OCI-LY1 (cell line): Measurements from ENCODE around the gene HSPA12A.
A peak's percentile ranks its signal among the peaks of the same experiment; 100 is the strongest.

Experiments used
- H2AFZ ChIP-seq: fragments of 200-600 bp; sonication (generic), shearing (Covaris generic); 2 replicates; pipeline ENCODE4 v1.6.0; 2014; ENCODE audit warnings: antibody characterized with exemption, mild to moderate bottlenecking, low read length
- H3F3A ChIP-seq: fragments of 200-600 bp; sonication (generic), shearing (Covaris generic); 2 replicates; pipeline ENCODE4 v1.6.0; 2014; ENCODE audit warnings: mild to moderate bottlenecking, antibody characterized with exemption, low read length, moderate library complexity; ENCODE audit not compliant: insufficient read depth
- H3K27ac ChIP-seq: fragments of 200-600 bp; sonication (generic); 2 replicates; pipeline ENCODE4 v1.5.1; 2014; ENCODE audit warnings: low read length, mixed run types, mild to moderate bottlenecking, low read depth; ENCODE audit not compliant: poor library complexity, severe bottlenecking
- H3K27me3 ChIP-seq: fragments of 200-600 bp; sonication (generic); 2 replicates; pipeline ENCODE4 v1.6.0; 2014; ENCODE audit warnings: antibody characterized with exemption, mild to moderate bottlenecking, low read length, moderate library complexity; ENCODE audit not compliant: insufficient read depth
- H3K36me3 ChIP-seq: fragments of 200-600 bp; sonication (generic); 2 replicates; pipeline ENCODE4 v1.6.1; 2014; ENCODE audit warnings: mild to moderate bottlenecking, antibody characterized with exemption, low read length, moderate library complexity, mixed read lengths; ENCODE audit not compliant: insufficient read depth
- H3K4me1 ChIP-seq: fragments of 200-600 bp; sonication (generic); 2 replicates; pipeline ENCODE4 v1.5.1; 2014; ENCODE audit warnings: mild to moderate bottlenecking, low read length, moderate library complexity; ENCODE audit not compliant: insufficient read depth, severe bottlenecking
- H3K4me2 ChIP-seq: fragments of 200-600 bp; sonication (generic), shearing (Covaris generic); 2 replicates; pipeline ENCODE4 v1.6.1; 2014; ENCODE audit warnings: low read length
- H3K4me3 ChIP-seq: fragments of 200-600 bp; sonication (generic); 2 replicates; pipeline ENCODE4 v1.5.1; 2014; ENCODE audit warnings: low read length, low read depth, mild to moderate bottlenecking, mixed read lengths; ENCODE audit not compliant: poor library complexity, severe bottlenecking
- H3K79me2 ChIP-seq: fragments of 200-600 bp; shearing (Covaris generic); 2 replicates; pipeline ENCODE4 v1.6.1; 2016; ENCODE audit warnings: mixed run types, low read length, mixed read lengths; ENCODE audit not compliant: insufficient read depth
- H3K9ac ChIP-seq: fragments of 200-600 bp; sonication (generic), shearing (Covaris generic); 2 replicates; pipeline ENCODE4 v1.6.1; 2014; ENCODE audit warnings: mild to moderate bottlenecking, low read length, mixed read lengths
- H3K9me2 ChIP-seq: fragments of 200-600 bp; sonication (generic), shearing (Covaris generic); 2 replicates; pipeline ENCODE4 v1.6.1; 2014; ENCODE audit warnings: low read depth, mild to moderate bottlenecking, low read length, mixed read lengths
- H3K9me3 ChIP-seq: fragments of 200-600 bp; shearing (Covaris generic); 2 replicates; pipeline ENCODE4 v1.6.1; 2014; ENCODE audit warnings: low read length, mixed read lengths
- H4K20me1 ChIP-seq: fragments of 200-600 bp; sonication (generic), shearing (Covaris generic); 2 replicates; pipeline ENCODE4 v1.6.0; 2016; ENCODE audit warnings: mild to moderate bottlenecking, low read length; ENCODE audit not compliant: insufficient read depth
- EZH2 ChIP-seq: fragments of 200-600 bp; sonication (generic), shearing (Covaris generic); IDR thresholded peaks from 2 replicates; pipeline ENCODE4 v1.8.0; 2017; ENCODE audit warnings: borderline replicate concordance, mixed run types, mild to moderate bottlenecking, antibody characterized with exemption, low read length, moderate library complexity, mixed read lengths
- TF ChIP-seq, protein P1 (sequence below): fragments of 200-600 bp; sonication (generic), shearing (Covaris generic); IDR thresholded peaks from 2 replicates; pipeline ENCODE4 v1.5.1; 2017; ENCODE audit warnings: mild to moderate bottlenecking, antibody characterized with exemption, low read length, moderate library complexity, mixed read lengths

HSPA12A gene

DNA sequence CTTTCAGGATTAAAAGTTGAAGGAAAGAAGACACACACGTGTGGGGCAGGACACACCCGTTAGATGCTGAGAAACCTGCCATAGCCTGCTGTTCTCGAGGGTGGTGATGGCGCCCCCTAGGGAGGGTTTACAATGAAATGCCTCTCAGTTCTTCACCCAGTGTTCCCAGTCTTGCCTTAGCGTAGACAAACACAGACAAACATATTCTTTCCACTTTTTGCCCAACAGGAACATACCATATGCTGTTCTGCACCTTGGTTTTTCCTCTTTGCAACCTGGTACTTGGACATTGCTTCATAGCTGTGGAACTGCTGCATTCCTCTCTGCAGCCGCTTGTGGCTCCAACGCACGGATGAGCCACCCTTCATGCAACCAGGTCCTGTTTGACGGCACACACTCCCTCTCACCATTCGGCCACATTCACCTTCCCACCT lies 23.3 kb upstream of the HSPA12A start:
- H3K4me3 ChIP-seq = no peak overlapping the region
- TF ChIP-seq, protein P1, sequence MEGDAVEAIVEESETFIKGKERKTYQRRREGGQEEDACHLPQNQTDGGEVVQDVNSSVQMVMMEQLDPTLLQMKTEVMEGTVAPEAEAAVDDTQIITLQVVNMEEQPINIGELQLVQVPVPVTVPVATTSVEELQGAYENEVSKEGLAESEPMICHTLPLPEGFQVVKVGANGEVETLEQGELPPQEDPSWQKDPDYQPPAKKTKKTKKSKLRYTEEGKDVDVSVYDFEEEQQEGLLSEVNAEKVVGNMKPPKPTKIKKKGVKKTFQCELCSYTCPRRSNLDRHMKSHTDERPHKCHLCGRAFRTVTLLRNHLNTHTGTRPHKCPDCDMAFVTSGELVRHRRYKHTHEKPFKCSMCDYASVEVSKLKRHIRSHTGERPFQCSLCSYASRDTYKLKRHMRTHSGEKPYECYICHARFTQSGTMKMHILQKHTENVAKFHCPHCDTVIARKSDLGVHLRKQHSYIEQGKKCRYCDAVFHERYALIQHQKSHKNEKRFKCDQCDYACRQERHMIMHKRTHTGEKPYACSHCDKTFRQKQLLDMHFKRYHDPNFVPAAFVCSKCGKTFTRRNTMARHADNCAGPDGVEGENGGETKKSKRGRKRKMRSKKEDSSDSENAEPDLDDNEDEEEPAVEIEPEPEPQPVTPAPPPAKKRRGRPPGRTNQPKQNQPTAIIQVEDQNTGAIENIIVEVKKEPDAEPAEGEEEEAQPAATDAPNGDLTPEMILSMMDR = peak; percentile 51
- no peak for TF ChIP-seq EZH2
- no peak overlapping the region for H3K4me2 ChIP-seq

DNA sequence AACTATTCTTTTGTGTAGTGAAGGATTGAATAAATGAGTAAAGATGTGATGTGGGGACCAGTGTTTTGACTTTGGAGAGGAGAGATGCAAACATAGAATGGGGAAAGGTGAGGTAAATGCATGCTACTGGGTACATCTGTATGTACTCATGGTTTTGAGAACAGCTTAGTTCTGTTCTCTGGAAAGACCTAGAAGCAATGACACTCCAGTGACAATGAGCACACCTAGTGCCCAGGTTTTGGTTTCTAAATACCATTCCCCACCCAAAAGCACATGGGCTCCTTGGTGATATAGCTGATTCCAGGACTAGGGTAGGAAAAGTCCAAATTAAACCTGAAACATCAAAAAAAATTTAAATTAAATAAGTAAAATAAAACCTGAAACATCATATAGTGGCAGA lies 22.6 kb upstream of the HSPA12A start:
- Histone ChIP-seq H3F3A (no peaks in the 10 kb centered on the region), H2AFZ (no peak overlapping the region), H3K9me2 (no peaks in the 10 kb centered on the region), H3K27ac (no peak overlapping the region), H3K9me3 (no peaks in the 10 kb centered on the region), H3K36me3 (no peaks in the 10 kb centered on the region), H3K79me2 (no peaks in the 10 kb centered on the region), H3K4me1 (no peaks in the 10 kb centered on the region), H3K4me3 (no peak overlapping the region), H4K20me1 (no peaks in the 10 kb centered on the region), H3K4me2 (no peak overlapping the region), H3K27me3 (no peaks in the 10 kb centered on the region; the same call in 1 of the 2 replicates), H3K9ac (no peak overlapping the region)
- TF ChIP-seq, protein P1 = no peak
- TF ChIP-seq EZH2 = no peak

More for the DNA sequence above, 23.3 kb upstream of the HSPA12A start:
- no peaks in the 10 kb centered on the region; the same call in 1 of the 2 replicates for H3K27me3 ChIP-seq
- H3K79me2 ChIP-seq = no peaks in the 10 kb centered on the region
- no peaks in the 10 kb centered on the region for H3K9me2 ChIP-seq
- no peaks in the 10 kb centered on the region for H3K4me1 ChIP-seq
- no peaks in the 10 kb centered on the region for H3K9me3 ChIP-seq
- no peak overlapping the region for H2AFZ ChIP-seq
- no peak overlapping the region for H3K27ac ChIP-seq
- H3F3A ChIP-seq = no peaks in the 10 kb centered on the region
- H4K20me1 ChIP-seq = no peaks in the 10 kb centered on the region
- H3K36me3 ChIP-seq = no peaks in the 10 kb centered on the region
- no peak overlapping the region for H3K9ac ChIP-seq

DNA sequence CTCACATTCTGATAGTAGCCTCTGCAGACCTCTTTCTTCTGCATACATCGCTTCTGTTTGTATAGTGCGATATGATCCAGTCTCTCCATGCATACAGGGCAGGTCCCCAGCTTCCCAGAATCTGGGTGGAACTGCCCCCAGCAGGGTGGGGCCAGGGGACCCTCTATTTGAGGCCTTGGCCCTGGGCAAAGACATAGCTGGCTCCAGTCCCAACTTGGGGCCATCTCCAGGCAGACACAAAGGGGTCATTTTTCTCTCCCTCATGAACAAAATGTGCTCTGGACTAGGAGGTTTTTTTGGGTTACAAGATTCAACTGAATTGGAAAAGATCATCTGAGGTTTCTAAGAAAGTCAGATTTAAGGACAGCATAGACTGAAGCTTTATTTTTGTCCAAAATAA lies 21.1 kb upstream of the HSPA12A start:
- TF ChIP-seq, protein P1 = no peak
- no peak for TF ChIP-seq EZH2
- Histone ChIP-seq H3K79me2 (no peaks in the 10 kb centered on the region), H3K9me3 (no peaks in the 10 kb centered on the region), H3K36me3 (no peaks in the 10 kb centered on the region), H3K9me2 (no peaks in the 10 kb centered on the region), H3K4me1 (no peaks in the 10 kb centered on the region), H3K9ac (no peak overlapping the region), H3K27me3 (no peaks in the 10 kb centered on the region; the same call in 1 of the 2 replicates), H3F3A (no peaks in the 10 kb centered on the region), H4K20me1 (no peaks in the 10 kb centered on the region), H2AFZ (no peak overlapping the region), H3K4me2 (no peak overlapping the region), H3K27ac (no peak overlapping the region), H3K4me3 (no peak overlapping the region)
